GM23338 (cell line): Measurements from ENCODE around the gene TRPC4. TPM values are rescaled to one million over a fixed set of nuclear protein-coding genes. Genes with fewer than 3 reads are reported as not detected.

Experiments used
- ATAC-seq: fragments of 200-7000 bp; cut with Tn5 transposase; 3 replicates; pipeline ENCODE4 v1.9.1; 2020
- DNase-seq: peaks from one replicate; pipeline ENCODE4 v3.0.0-alpha.2; 2015; ENCODE audit warnings: low spot score
- H2AFZ ChIP-seq: fragments of 200-600 bp; sonication (generic); 2 replicates; pipeline ENCODE4 v1.8.0; 2016; ENCODE audit warnings: antibody characterized with exemption, mild to moderate bottlenecking, moderate library complexity
- H3F3A ChIP-seq: fragments of 200-600 bp; sonication (generic); replicated peaks from 2 replicates; pipeline ENCODE4 v1.8.0; 2017; ENCODE audit warnings: antibody characterized with exemption, mixed run types, low read depth
- H3K27ac ChIP-seq: fragments of 200-600 bp; sonication (generic); 2 replicates; pipeline ENCODE4 v1.6.1; 2016; ENCODE audit warnings: low read depth
- H3K27me3 ChIP-seq: fragments of 200-600 bp; sonication (generic); 2 replicates; pipeline ENCODE4 v1.8.0; 2016; ENCODE audit warnings: mild to moderate bottlenecking, mixed run types, moderate library complexity; ENCODE audit not compliant: insufficient read depth
- H3K36me3 ChIP-seq: fragments of 200-600 bp; sonication (generic); 2 replicates; pipeline ENCODE4 v1.8.0; 2016; ENCODE audit warnings: mild to moderate bottlenecking; ENCODE audit not compliant: insufficient read depth
- H3K4me1 ChIP-seq: fragments of 200-600 bp; sonication (generic); 2 replicates; pipeline ENCODE4 v1.8.0; 2016; ENCODE audit warnings: mild to moderate bottlenecking, moderate library complexity; ENCODE audit not compliant: insufficient read depth
- H3K4me2 ChIP-seq: fragments of 200-600 bp; sonication (generic); 2 replicates; pipeline ENCODE4 v1.7.1; 2017; ENCODE audit warnings: mixed run types
- H3K4me3 ChIP-seq: fragments of 200-600 bp; sonication (generic); 2 replicates; pipeline ENCODE4 v1.6.1; 2016; ENCODE audit warnings: mixed run types
- H3K79me2 ChIP-seq: fragments of 200-600 bp; sonication (generic); replicated peaks from 2 replicates; pipeline ENCODE4 v1.8.0; 2017; ENCODE audit warnings: mild to moderate bottlenecking; ENCODE audit not compliant: insufficient read depth
- H3K9me2 ChIP-seq: fragments of 200-600 bp; sonication (generic); 2 replicates; pipeline ENCODE4 v1.8.0; 2017; ENCODE audit not compliant: insufficient read depth
- H4K20me1 ChIP-seq: fragments of 200-600 bp; sonication (generic); replicated peaks from 2 replicates; pipeline ENCODE4 v1.8.0; 2017; ENCODE audit warnings: mild to moderate bottlenecking; ENCODE audit not compliant: insufficient read depth
- H3K27ac Mint-ChIP-seq: 2 replicates; pipeline ENCODE4 v1.8.0; 2020; ENCODE audit warnings: inconsistent platforms, mild to moderate bottlenecking, moderate library complexity, mixed read lengths
- H3K27me3 Mint-ChIP-seq: 3 replicates; pipeline ENCODE4 v1.8.0; 2022; ENCODE audit warnings: low read depth, mild to moderate bottlenecking, moderate library complexity, mixed read lengths, inconsistent platforms; ENCODE audit not compliant: insufficient read depth, poor library complexity
- H3K36me3 Mint-ChIP-seq: 3 replicates; pipeline ENCODE4 v1.8.0; 2021; ENCODE audit warnings: low read depth, mild to moderate bottlenecking, inconsistent platforms, moderate library complexity, mixed read lengths
- H3K4me1 Mint-ChIP-seq: 3 replicates; pipeline ENCODE4 v1.8.0; 2020; ENCODE audit warnings: mild to moderate bottlenecking, inconsistent platforms, mixed read lengths
- H3K4me3 Mint-ChIP-seq: 3 replicates; pipeline ENCODE4 v1.8.0; 2021; ENCODE audit warnings: moderate library complexity, mild to moderate bottlenecking, inconsistent platforms, mixed read lengths
- H3K9me3 Mint-ChIP-seq: 3 replicates; pipeline ENCODE4 v1.8.0; 2020; ENCODE audit warnings: moderate library complexity, mild to moderate bottlenecking, inconsistent platforms, mixed read lengths
- CREB1 ChIP-seq: fragments of 250-450 bp; sonication (Bioruptor Pico); IDR thresholded peaks from 2 replicates; pipeline ENCODE4 v1.5.0; 2020; ENCODE audit warnings: low read depth, mild to moderate bottlenecking, moderate library complexity
- EZH2 ChIP-seq: fragments of 200-600 bp; sonication (generic); IDR thresholded peaks from one replicate; pipeline ENCODE4 v1.8.0; 2017; ENCODE audit warnings: antibody characterized with exemption, mild to moderate bottlenecking, low read depth; ENCODE audit not compliant: unreplicated experiment
- JUNB ChIP-seq: IDR thresholded peaks from one replicate; pipeline ENCODE4 v1.6.1; 2016; ENCODE audit warnings: antibody characterized with exemption; ENCODE audit not compliant: unreplicated experiment
- NANOG ChIP-seq: IDR thresholded peaks from 2 replicates; pipeline ENCODE4 v1.6.1; 2016; ENCODE audit warnings: antibody characterized with exemption, borderline replicate concordance
- POLR2AphosphoS5 ChIP-seq: IDR thresholded peaks from 2 replicates; pipeline ENCODE4 v1.6.1; 2016; ENCODE audit warnings: antibody characterized with exemption, low read depth
- ZNF114 ChIP-seq: fragments of 250-450 bp; sonication (Bioruptor Pico); IDR thresholded peaks from 2 replicates; pipeline ENCODE4 v1.5.0; 2020; ENCODE audit warnings: mild to moderate bottlenecking, moderate library complexity
- ZNF331 ChIP-seq: fragments of 250-450 bp; sonication (Bioruptor Pico); IDR thresholded peaks from 2 replicates; pipeline ENCODE4 v1.5.0; 2020; ENCODE audit warnings: low read depth, mild to moderate bottlenecking, moderate library complexity
- polyA plus RNA-seq: library from polyadenylated mRNA; unstranded; fragments of >200 nt; fragmentation: Nextera tagmentation; extraction: Ambion mirVana; gene quantifications from 2 replicates; pipeline ENCODE4 v1.2.1, GENCODE V29; 2016
- total RNA-seq: library from RNA; depleted of rRNA; stranded (reverse); fragments of >200 nt; shearing (Covaris generic); gene quantifications from 2 replicates; pipeline ENCODE4 v1.2.3, GENCODE V29; 2014
- TF ChIP-seq, protein P1 (sequence below), 2 experiments: fragments of 200-600 bp in 1 of 2; sonication (generic) in 1 of 2; conservative IDR thresholded peaks; 2 replicates each; pipeline versions ENCODE4 v1.5.1 to v1.6.1; 2016 to 2017; ENCODE audit warnings: antibody characterized with exemption in 2 of 2, low read depth in 2 of 2, mild to moderate bottlenecking in 2 of 2, moderate library complexity in 1 of 2
- TF ChIP-seq, protein P2 (sequence below): fragments of 250-450 bp; sonication (Bioruptor Pico); IDR thresholded peaks from 2 replicates; pipeline ENCODE4 v1.5.0; 2020; ENCODE audit warnings: mild to moderate bottlenecking, moderate library complexity

The TRPC4 gene
- total and polyA plus RNA-seq, 2 experiments from 2014 or later = 1.1 to 2.1 TPM

DNA sequence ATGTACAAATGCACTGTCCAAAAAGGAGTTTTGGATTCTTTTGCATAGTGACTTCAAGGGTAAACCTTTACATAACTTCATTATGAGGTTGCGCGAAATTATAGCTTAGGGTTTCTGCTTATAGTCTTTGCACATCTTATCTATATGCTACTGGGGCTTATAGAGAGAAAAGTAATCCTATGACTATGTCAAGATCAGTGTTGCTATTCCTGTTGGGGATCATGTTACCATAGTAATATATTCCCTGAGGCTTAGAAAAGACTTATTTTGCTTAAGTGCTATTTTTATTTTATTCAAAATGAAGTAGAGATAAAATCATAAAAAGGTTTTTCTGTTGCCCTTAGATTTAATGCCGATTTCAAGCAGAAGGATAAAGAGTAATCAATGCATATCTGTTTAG, 256.3 kb downstream of the TRPC4 start:
- H3K27ac ChIP-seq = no peak overlapping the region

More for the DNA sequence above, 256.3 kb downstream of the TRPC4 start:
- Histone ChIP-seq H3K4me1 (no peaks in the 10 kb centered on the region), H3K36me3 (no peaks in the 10 kb centered on the region), H3K9me2 (no peaks in the 10 kb centered on the region), H3K79me2 (no peaks in the 10 kb centered on the region), H3F3A (no peaks in the 10 kb centered on the region), H3K4me3 (no peak overlapping the region), H4K20me1 (no peaks in the 10 kb centered on the region), H2AFZ (no peak overlapping the region), H3K4me2 (no peak overlapping the region), H3K27me3 (no peaks in the 10 kb centered on the region)
- ATAC-seq (no peak), DNase-seq (no peak)
- Mint-ChIP-seq H3K27ac (no peak overlapping the region), H3K27me3 (no peaks in the 10 kb centered on the region), H3K9me3 (no peaks in the 10 kb centered on the region), H3K4me1 (peaks cover 7% of the 10 kb centered on the region), H3K4me3 (no peak overlapping the region), H3K36me3 (no peaks in the 10 kb centered on the region)
- TF ChIP-seq CREB1 (no peak), ZNF331 (no peak), EZH2 (no peak), NANOG (no peak), POLR2AphosphoS5 (no peak), JUNB (no peak), ZNF114 (CRISPR knock-in tag) (no peak)
- TF ChIP-seq, protein P1, sequence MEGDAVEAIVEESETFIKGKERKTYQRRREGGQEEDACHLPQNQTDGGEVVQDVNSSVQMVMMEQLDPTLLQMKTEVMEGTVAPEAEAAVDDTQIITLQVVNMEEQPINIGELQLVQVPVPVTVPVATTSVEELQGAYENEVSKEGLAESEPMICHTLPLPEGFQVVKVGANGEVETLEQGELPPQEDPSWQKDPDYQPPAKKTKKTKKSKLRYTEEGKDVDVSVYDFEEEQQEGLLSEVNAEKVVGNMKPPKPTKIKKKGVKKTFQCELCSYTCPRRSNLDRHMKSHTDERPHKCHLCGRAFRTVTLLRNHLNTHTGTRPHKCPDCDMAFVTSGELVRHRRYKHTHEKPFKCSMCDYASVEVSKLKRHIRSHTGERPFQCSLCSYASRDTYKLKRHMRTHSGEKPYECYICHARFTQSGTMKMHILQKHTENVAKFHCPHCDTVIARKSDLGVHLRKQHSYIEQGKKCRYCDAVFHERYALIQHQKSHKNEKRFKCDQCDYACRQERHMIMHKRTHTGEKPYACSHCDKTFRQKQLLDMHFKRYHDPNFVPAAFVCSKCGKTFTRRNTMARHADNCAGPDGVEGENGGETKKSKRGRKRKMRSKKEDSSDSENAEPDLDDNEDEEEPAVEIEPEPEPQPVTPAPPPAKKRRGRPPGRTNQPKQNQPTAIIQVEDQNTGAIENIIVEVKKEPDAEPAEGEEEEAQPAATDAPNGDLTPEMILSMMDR (conservative IDR thresholded peaks at IDR 0.05; ENCODE audit: low read depth in 2 of 2) = no peak
- TF ChIP-seq, protein P2, sequence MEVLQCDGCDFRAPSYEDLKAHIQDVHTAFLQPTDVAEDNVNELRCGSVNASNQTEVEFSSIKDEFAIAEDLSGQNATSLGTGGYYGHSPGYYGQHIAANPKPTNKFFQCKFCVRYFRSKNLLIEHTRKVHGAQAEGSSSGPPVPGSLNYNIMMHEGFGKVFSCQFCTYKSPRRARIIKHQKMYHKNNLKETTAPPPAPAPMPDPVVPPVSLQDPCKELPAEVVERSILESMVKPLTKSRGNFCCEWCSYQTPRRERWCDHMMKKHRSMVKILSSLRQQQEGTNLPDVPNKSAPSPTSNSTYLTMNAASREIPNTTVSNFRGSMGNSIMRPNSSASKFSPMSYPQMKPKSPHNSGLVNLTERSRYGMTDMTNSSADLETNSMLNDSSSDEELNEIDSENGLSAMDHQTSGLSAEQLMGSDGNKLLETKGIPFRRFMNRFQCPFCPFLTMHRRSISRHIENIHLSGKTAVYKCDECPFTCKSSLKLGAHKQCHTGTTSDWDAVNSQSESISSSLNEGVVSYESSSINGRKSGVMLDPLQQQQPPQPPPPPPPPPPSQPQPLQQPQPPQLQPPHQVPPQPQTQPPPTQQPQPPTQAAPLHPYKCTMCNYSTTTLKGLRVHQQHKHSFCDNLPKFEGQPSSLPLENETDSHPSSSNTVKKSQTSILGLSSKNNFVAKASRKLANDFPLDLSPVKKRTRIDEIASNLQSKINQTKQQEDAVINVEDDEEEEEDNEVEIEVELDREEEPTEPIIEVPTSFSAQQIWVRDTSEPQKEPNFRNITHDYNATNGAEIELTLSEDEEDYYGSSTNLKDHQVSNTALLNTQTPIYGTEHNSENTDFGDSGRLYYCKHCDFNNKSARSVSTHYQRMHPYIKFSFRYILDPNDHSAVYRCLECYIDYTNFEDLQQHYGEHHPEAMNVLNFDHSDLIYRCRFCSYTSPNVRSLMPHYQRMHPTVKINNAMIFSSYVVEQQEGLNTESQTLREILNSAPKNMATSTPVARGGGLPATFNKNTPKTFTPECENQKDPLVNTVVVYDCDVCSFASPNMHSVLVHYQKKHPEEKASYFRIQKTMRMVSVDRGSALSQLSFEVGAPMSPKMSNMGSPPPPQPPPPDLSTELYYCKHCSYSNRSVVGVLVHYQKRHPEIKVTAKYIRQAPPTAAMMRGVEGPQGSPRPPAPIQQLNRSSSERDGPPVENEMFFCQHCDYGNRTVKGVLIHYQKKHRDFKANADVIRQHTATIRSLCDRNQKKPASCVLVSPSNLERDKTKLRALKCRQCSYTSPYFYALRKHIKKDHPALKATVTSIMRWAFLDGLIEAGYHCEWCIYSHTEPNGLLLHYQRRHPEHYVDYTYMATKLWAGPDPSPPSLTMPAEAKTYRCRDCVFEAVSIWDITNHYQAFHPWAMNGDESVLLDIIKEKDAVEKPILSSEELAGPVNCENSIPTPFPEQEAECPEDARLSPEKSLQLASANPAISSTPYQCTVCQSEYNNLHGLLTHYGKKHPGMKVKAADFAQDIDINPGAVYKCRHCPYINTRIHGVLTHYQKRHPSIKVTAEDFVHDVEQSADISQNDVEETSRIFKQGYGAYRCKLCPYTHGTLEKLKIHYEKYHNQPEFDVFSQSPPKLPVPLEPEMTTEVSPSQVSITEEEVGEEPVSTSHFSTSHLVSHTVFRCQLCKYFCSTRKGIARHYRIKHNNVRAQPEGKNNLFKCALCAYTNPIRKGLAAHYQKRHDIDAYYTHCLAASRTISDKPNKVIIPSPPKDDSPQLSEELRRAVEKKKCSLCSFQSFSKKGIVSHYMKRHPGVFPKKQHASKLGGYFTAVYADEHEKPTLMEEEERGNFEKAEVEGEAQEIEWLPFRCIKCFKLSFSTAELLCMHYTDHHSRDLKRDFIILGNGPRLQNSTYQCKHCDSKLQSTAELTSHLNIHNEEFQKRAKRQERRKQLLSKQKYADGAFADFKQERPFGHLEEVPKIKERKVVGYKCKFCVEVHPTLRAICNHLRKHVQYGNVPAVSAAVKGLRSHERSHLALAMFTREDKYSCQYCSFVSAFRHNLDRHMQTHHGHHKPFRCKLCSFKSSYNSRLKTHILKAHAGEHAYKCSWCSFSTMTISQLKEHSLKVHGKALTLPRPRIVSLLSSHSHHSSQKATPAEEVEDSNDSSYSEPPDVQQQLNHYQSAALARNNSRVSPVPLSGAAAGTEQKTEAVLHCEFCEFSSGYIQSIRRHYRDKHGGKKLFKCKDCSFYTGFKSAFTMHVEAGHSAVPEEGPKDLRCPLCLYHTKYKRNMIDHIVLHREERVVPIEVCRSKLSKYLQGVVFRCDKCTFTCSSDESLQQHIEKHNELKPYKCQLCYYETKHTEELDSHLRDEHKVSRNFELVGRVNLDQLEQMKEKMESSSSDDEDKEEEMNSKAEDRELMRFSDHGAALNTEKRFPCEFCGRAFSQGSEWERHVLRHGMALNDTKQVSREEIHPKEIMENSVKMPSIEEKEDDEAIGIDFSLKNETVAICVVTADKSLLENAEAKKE (CRISPR knock-in tag) = no peak
